GM18507 (cell line): ENCODE measurements around the gene CASP9.
"Not testable (repeated sequence)": the region's sequence is repeated elsewhere in the genome, so short reads cannot be mapped to it uniquely, and the experiment has no call there.

ENCODE experiments used
- DNase-seq: peaks from one replicate; pipeline ENCODE4 v3.0.0; 2011; ENCODE audit warnings: low read depth; ENCODE audit not compliant: insufficient read length; ENCODE audit errors: extremely low spot score
- FAIRE-seq: peaks from 2 replicates; lab custom pipeline; 2011; peaks lifted over from hg19 to GRCh38; lab: Jason Lieb, UNC

The CASP9 gene

GRCh38 chr1:15526490-15527339 is 2.7 kb upstream of the CASP9 start, which contains the start of gene DNAJC16:
DNAJC16 (plus strand) TSS chr1:15526848; CDS start chr1:15529106, 2,258 bp downstream.
- DNase-seq (peak; percentile 81), FAIRE-seq (peak; percentile 100)

GRCh38 chr1:15526021-15526489 is 2.0 kb upstream of the CASP9 start:
- no peak for DNase-seq
- no peak for FAIRE-seq

GRCh38 chr1:15525050-15526020 is 1.3 kb upstream of the CASP9 start:
- FAIRE-seq, result peak; percentile 50
- DNase-seq, result no peak

GRCh38 chr1:15524283-15525049 is 451 bp upstream of the CASP9 start:
- DNase-seq, result peak; percentile 86
- peak; percentile 96 for FAIRE-seq

- no peak for FAIRE-seq
- DNase-seq, result no peak
These were observed 653 bp downstream of the CASP9 start for GRCh38 chr1:15523104-15524020.

GRCh38 chr1:15522551-15522950 is 1.5 kb downstream of the CASP9 start:
- no peak for FAIRE-seq
- DNase-seq, result no peak

- DNase-seq, FAIRE-seq: not testable (repeated sequence)
These were observed 2.7 kb downstream of the CASP9 start for GRCh38 chr1:15521206-15521906.

GRCh38 chr1:15519625-15520024 is 4.4 kb downstream of the CASP9 start:
- DNase-seq (no peak), FAIRE-seq (no peak)

- DNase-seq, result no peak
- FAIRE-seq, result no peak
These were observed 8.9 kb downstream of the CASP9 start for GRCh38 chr1:15515022-15515663.

- not testable (repeated sequence) for DNase-seq, FAIRE-seq
These were observed 9.5 kb downstream of the CASP9 start for GRCh38 chr1:15514557-15514956.

GRCh38 chr1:15513919-15514318 is 10.1 kb downstream of the CASP9 start:
- FAIRE-seq (no peak), DNase-seq (no peak)

GRCh38 chr1:15513192-15513591 is 10.8 kb downstream of the CASP9 start:
- no peak for DNase-seq
- FAIRE-seq, result no peak

- FAIRE-seq (no peak), DNase-seq (no peak)
These were observed 13.2 kb downstream of the CASP9 start for GRCh38 chr1:15510611-15511405.

- no peak for FAIRE-seq
- DNase-seq, result no peak
These were observed 14.4 kb downstream of the CASP9 start for GRCh38 chr1:15509586-15509985.

GRCh38 chr1:15508700-15509487 is 15.1 kb downstream of the CASP9 start:
- DNase-seq (no peak), FAIRE-seq (no peak)

- FAIRE-seq (no peak), DNase-seq (no peak)
These were observed 16.7 kb downstream of the CASP9 start for GRCh38 chr1:15507278-15507677.
